Ureter (tissue), 1 donor: ENCODE measurements around the gene CPB2. TPM values are rescaled to one million over a fixed set of nuclear protein-coding genes. Genes with fewer than 3 reads are reported as not detected.

Experiments
- DNase-seq: peaks from one replicate; pipeline ENCODE4 v3.0.0-alpha.2; 2020; ENCODE audit warnings: low spot score
- total RNA-seq: library from RNA; stranded (reverse); gene quantifications from one replicate; pipeline ENCODE4 v1.2.4, GENCODE V29; 2023
- donor health status: DM: yes; HTN: yes; CAD: no.

Gene CPB2, protein sequence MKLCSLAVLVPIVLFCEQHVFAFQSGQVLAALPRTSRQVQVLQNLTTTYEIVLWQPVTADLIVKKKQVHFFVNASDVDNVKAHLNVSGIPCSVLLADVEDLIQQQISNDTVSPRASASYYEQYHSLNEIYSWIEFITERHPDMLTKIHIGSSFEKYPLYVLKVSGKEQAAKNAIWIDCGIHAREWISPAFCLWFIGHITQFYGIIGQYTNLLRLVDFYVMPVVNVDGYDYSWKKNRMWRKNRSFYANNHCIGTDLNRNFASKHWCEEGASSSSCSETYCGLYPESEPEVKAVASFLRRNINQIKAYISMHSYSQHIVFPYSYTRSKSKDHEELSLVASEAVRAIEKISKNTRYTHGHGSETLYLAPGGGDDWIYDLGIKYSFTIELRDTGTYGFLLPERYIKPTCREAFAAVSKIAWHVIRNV
- not detected for total RNA-seq

DNA sequence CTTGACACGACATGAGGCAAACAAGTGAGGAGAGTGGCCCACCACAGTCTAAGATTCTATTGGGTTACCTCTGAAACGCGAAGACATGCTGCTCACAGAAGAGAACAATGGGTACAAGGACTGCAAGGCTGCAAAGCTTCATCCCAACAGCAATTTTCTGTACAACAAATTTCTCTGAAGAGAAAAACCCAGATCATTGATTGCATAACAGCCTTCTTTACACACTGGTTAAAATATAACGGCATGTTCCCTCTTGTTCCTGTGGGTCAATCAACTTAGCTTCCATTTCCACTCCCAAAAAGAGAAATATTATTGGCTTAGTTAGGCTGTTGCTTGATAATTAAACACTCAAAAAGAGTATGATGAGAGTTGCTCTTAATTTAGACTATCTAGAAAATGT is at the start of gene CPB2:
Gene CPB2 (minus strand): TSS at position 166 of the 400 bp plus-strand sequence. CDS start 24 bp downstream, at position 142.
- DNase-seq, result no peak

DNA sequence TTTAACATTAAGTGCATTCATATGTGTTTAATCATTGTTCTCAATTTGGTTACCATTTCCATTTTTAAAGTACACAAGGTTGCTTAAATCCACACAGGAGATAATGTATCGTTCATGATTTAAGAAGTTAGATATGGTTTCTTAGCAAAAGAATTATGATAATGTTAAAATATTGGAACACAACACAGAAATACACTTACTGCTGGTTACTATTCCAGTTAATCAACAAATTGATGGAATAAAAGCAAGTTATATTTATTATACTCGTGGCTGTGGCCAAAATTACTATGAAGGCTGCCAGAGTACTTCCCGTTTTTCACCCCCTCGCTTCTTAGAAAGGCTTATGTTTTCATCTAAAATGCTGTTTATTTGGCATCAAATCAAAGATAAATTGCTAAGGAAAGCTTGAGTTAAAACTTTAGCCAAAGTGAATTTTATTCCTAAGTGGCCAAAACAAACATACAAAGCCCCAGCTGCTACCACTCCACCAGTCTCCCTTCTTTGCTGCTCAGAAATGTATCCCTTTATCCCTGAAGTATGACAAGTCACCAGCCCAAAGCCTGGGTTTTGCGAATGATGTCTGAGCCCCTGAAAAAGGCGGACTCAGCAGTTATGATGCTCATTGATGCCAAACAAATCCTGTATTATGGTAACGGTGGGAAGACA is 49.4 kb upstream of the CPB2 start:
- no peak for DNase-seq

DNA sequence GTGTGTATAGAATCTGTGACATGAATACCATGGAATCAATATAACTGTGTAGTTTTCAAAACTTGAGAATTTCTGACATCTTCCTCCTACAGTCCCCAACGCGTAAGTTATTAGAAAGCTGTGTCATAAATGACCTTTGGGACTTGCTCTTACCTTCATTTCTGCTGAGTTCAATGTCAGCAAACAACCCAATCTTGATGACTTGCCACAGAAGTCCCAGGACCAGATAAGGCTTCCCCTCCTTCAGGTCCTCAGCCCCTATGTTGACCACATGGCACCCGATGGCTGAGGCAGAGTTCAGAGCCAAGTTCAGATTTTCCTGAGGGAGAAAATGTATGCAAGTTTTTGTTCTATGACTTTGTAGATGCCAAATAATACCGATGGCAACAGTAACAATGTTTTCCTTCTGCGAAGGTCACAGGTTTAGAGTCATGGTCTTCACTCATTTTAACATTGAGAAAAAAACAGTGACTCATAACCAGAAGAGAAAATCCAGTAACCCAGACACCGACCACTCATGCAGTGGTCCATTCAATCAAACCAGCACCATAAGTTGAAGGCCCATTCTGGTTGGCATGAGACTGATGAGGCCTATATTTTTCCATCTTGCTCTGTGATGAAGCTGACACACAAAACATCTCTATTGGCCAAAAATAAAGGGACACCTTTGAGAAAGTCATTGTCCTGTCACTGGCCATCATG is 47.9 kb upstream of the CPB2 start:
- DNase-seq, result no peak

DNA sequence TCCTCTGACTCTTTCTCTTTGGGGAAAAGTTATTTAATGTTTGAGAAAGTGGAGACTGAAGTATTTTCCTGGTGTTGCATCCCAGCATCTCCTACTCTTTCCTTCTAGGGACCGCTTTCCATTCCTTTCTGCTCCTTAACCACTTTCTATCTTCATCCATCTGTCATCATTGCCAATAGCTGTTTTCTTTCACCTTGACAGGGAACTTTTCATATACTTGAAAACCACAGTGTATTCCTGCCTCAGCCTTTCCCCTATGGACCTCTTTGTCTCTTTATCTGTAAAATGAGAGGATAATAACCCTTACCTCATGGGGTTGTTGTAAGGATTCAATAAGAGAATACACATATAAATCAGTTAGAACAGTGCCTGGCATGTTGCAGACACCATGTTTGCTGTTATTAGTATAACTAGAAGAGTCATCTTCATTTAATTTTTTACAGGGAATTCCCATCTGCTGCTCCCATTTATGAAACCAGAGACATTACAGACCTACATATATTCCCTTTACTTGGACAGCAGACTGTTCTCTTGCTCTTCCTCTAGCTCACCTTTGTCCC is 45.4 kb upstream of the CPB2 start:
- DNase-seq, result no peak

DNA sequence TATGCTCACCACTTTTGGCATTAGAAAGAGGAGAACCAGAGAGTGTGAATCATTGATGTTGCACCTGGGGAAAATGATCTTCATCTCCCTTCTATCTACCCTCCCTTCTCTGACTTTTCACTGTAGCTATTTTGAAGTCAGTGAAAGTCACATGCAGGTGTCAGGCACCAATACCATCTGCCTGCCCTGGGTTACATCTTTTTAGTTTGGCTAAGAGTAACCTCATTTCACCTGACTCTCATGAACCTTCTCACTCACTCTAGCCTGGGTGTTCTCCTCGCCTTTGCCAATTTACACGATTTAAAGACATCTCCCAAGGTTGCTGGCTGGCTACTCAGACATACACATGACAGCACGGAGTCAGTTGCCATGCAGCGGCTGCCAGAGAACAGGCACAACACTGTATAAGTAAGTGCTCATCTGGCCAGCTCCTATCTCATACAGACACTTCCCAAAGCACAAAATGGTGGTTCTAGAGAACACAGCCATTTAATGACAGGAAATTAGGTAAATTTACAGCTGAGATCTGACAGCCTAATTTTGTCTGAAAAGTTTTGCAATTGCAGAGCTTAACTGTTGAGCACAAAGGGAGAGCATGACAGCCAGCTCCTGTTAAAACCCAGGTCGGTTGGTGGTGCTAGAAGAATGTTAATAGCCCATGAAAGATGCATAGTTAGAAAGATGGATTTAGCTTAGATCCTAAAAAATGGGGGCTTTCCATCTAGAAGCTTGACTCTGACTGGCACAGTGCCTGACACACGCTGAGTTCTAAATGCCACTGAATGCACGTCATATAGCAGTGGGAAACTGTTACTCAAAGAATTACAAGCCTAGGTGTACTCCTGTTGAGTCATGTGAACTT is 44.7 kb upstream of the CPB2 start:
- DNase-seq, result no peak

DNA sequence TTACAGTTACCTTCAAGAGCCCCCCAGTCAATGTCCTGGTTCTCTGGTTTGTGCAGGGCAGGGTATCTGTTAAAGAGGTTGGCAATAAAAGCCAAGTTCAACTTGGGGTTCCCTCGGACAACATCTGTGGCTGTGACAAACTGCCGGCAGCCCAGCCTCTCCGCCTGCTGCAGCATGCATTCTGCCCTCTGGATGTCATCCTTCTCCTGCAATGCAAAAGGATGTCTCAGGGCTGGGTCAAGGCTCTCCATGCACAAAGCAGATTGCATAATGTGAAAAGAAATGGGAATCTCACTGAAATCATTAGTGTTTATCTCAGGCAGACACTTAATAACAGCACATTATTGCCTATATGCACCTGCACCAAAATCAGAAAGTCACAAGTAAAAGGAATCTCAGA is 42.1 kb upstream of the CPB2 start:
- DNase-seq, result no peak

DNA sequence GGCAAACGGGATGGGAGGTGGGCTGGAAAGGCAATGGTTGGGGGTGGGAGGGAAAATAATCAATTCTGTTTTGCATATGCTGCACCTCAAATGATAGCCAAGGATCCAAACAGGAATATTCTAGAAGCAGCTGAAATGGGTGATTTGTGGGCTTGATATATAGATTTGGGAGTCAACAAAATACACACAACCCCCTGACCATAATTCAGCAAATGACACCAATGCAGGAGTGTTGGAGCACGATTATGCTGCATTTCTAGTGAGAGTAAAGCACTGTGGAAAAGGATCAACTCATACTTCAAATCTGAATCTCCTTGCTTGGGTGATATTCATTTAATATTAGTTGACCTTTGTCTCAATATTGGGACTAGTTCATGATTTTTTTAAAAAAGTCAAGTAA is 41.1 kb upstream of the CPB2 start:
- no peak for DNase-seq

DNA sequence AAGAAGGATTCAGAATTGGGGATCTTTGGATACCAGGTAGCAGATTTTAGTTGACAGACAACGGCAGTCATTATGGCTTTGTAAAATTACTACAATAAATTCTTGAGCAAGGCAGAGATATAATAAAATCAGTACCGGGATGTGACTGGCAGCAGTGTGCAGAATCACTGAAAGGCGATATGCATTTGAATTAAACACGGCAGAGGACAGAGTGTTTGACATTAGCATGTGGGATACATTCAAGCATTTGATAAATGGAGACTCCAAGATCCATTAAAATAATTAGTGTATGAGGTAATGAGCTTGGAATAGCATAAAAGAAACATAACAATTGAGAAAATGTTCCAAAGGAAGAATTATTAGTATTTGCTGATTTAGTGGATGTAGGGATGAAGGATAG is 40.3 kb upstream of the CPB2 start:
- DNase-seq, result no peak

DNA sequence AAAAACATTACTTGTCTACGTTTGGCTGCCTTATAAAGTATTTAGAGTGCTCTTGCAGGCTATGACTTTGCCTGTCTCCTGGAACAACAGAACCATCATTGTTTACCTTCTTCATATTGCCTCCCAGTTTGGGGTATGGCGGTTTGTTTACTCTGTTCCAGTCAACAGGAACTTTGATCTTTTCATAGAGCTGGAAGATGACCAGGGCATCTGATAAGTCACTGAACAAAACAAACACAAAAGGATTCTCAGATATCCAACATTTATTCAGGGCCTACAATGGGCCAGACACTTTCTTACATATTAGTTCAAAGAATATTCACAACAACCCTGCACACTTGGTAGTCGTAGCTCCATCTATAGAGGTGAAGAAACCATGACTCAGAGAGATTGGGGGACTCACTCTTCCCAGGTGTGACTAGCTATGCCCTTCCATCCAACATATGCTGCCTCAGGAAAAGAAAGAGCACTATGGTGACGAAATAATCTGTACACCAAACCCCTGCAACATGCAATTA is 38.4 kb upstream of the CPB2 start:
- no peak for DNase-seq

DNA sequence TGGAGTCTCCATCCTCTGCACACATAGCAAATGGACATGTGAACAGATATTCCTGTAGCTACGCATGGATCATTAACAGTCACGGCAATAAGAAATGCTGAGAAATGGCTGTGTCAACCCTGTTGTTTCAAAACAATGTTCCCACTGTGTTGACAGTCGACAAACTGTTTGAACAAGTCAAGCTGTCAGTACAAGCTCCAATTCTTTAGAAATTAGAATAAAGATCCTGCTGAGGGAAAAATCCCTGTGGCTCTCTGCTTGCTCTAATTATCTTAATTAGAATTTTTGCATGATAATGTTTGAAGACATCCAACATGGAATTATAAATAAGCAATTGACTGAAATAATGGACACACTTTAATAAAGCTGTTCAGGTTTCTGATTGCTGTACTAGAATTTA is 37.9 kb upstream of the CPB2 start:
- DNase-seq, result no peak

DNA sequence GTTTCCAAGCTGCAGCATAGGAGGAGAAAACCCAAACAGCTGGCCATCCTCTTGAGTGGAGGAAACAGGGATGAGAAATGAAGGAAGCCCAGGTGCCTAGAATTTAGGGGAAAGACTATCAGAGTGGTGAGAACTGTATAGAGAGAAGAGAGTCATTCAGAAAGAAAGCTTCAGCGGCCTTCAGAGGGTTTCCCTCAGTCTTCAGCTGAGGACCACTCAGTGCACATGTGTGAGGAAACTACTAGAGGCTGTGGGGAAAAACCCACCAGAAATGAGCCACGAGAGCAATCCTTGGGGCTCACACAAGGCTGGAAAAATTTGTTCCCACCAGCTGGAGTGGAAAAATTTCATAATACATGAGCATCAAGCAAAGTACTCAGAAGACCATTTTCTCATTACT is 35.2 kb upstream of the CPB2 start:
- DNase-seq, result no peak

DNA sequence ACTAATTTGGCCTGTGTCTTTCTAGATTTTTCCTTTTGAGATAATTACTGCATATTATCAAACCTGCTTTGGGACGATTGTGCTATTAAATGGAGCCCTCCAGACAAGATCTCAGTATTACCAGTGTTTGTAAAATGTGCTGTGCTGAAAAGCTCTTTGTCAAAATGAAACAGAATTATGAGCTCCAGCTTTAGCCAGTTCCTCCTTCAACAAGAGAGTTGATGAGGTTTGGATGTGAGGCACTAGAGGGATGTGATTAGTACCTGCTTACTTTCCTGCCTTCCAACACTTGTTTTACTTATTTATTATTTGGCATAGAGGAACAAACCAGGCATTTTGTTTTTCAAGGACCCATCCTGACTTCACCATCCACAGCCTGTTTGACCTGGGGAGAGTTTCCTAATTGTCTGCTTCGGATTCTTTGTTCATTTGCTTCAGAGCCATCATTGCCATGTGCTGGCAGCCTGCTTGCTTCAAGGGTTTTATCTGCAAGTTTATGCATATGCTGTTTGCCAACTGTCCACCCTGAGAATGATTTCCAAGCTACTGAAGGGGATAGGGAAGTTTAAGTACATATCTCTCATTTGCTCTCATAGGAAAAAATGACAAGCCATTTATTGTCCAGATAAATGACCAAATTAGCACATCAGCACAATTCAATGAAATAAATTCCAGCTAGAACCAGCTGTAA is 32.9 kb upstream of the CPB2 start:
- no peak for DNase-seq

DNA sequence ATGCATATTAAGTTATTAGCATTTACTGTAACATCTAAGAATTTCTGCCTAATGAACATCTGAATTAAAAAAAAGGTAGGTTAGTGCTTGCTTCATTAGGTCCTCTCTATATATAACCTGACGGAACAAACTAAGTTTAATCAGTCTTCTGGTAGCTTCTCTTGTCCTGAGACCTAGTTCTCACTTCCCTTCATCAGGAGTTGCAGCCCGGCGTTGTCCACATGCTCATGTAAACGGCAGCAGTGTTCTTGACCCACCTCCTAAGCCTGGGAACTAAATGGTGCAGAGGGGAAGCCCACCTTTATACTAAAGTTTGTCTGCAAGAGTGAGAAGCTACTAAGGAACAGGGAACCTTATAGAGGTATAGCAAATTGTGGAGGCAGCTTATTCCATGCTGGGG is 31.9 kb upstream of the CPB2 start:
- no peak for DNase-seq

DNA sequence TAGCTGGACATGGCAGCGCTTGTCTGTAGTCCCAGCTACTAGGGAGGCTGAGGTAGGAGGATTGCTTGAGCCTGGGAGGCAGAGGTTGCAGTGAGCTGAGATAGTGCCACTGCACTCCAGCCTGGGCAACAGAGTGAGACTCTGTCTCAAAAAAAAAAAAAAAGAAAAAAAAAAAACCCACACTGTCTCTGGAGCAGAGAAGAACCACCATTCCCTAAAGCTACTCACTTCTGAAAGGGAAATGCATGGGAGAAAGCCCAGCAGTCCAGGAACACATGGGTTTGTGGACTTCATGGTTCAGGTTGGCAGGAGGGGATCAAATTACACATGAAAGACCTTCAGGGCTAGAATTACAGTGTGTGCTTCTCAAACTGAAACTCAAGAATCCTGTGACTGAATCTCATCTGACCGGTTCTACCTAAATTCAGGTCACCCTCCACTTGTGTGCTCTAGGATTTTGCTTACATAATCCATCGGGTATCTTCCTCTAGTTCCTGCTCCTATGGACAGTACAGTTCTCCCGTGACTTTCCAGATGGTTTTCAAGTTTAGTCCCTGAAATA is 30.2 kb upstream of the CPB2 start:
- DNase-seq, result peak; percentile 46

DNA sequence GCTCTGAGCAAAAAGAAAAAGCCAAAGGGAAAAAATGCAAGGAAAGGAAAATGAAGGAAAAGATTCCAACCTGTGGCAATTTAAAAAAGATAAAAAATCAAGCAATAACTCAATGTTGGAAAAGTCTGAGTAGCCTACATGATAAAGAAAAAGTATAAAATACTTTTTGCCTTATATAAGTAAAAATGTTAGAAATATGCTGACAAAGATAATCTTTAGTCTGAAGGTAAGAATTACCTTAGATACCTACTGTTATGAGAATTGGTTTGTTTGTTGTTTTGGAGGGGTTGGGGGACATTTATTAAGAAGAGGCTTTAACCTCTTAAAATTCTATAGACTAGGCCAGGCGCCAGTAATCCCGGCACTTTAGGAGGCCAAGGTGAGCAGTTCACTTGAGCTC is 29.7 kb upstream of the CPB2 start:
- no peak for DNase-seq

DNA sequence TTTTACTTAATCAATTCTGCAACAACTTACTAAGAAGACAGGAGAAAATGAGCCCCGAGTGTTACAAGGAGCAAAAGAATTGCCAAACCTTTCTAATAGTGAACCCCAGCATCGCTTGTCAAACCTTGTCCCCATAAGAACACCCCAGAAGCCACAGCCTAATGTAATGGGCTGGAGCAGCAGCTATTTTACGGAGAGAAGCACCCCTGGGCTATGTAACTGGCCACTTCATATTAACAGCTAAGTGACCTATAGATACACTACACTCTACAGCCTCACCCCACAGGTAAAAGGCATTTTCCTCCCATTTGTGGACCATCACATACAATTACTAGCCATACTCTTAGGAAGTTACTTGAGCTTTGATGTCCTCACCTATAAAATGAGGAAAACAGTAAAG is 27.3 kb upstream of the CPB2 start:
- no peak for DNase-seq

DNA sequence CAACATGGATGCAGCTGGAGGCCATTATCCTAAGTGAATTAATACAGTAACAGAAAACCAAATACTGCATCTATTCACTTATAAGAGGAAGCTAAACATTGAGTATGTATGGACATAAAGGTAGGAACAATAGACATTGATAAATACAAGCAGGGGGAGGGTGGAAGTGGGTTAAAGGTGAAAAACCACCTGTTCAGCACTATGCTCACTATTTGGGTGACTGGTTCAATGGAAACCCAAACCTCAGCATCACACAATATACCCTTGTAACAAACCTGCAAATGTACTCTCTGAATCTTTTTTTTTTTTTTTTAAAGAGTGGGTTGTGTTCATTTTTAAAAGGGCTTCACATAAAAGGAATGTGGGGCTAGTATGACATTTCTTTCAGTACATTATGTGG is 26.9 kb upstream of the CPB2 start:
- no peak for DNase-seq

DNA sequence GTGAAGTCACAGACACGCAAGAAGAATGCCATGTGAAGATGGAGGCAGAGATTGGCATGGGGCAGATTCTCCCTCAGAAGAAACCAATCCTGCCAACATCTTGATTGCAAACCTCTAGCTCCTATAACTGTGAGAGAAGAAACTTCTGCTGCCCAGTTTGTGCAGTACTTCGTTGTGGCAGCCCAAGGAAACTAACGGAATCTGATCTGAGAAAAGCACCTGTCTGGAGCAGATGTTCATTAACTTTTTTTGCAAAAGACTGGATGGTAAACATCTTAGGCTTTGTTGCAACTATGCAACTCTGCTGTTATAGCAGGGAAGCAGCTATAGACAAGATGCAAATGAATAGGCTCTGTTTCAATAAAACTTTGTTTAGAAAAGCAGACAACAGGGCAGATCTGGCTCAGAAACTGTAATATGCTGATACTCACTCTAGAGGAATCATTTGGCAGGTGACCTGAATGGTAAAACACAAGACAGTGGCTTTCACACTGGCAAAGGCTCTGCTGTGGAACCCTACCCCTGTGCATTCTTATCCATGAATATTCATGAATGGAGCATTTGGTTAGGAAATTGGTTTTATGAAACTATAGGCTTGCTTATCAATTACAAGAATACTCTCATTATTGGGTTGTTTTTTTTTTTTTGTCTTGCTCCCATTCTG is 25.3 kb upstream of the CPB2 start:
- no peak for DNase-seq

DNA sequence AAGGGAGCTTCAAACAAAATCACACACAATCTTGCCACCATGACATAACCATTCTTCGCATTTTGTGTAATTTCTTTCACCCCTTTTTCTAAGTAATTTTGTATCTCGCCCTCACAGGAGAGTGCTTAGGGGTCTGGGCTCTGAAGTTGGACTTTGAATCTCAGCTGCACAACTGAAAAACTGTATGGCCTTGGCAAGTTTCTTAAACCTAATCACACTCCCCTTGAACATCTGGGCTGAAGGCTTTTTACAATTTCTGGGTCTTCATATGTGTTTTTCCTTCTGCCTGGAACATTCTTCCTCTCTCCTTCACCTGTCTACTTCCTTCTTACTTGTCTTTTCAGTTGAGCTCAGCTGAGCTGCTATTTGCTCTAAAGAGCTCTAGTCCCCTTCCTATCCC is 24.3 kb upstream of the CPB2 start:
- no peak for DNase-seq
